Mammary epithelial cell (primary cell): ENCODE measurements around the gene BDP1.
"Not testable (repeated sequence)": the region's sequence is repeated elsewhere in the genome, so short reads cannot be mapped to it uniquely, and the experiment has no call there.

ENCODE experiments used
- EZH2 ChIP-seq: IDR thresholded peaks from 2 replicates; pipeline ENCODE4 v1.6.1; 2012; ENCODE audit warnings: low read length, inconsistent platforms, borderline replicate concordance
- TF ChIP-seq, protein P1 (sequence below), 2 donors: IDR thresholded peaks in 1 of 2; conservative IDR thresholded peaks in 1 of 2; 2 replicates each; pipeline ENCODE4 v1.5.1; 2011 to 2012; ENCODE audit warnings: inconsistent platforms in 2 of 2, low read length in 2 of 2, mild to moderate bottlenecking in 2 of 2, control low read depth in 1 of 2, low read depth in 1 of 2; ENCODE audit not compliant: insufficient read depth in 1 of 2; ENCODE audit errors: extremely low read depth in 1 of 2

GRCh38 chr5:71423896-71424295 lies 31.6 kb upstream of the BDP1 start:
- TF ChIP-seq, protein P1, sequence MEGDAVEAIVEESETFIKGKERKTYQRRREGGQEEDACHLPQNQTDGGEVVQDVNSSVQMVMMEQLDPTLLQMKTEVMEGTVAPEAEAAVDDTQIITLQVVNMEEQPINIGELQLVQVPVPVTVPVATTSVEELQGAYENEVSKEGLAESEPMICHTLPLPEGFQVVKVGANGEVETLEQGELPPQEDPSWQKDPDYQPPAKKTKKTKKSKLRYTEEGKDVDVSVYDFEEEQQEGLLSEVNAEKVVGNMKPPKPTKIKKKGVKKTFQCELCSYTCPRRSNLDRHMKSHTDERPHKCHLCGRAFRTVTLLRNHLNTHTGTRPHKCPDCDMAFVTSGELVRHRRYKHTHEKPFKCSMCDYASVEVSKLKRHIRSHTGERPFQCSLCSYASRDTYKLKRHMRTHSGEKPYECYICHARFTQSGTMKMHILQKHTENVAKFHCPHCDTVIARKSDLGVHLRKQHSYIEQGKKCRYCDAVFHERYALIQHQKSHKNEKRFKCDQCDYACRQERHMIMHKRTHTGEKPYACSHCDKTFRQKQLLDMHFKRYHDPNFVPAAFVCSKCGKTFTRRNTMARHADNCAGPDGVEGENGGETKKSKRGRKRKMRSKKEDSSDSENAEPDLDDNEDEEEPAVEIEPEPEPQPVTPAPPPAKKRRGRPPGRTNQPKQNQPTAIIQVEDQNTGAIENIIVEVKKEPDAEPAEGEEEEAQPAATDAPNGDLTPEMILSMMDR (conservative IDR thresholded peaks at IDR 0.05 in 1 of 2, IDR thresholded peaks at IDR 0.05 in 1 of 2; ENCODE audit: extremely low read depth in 1 of 2, insufficient read depth in 1 of 2, low read depth in 1 of 2, low read length in 2 of 2): not testable (repeated sequence)
- not testable (repeated sequence) for TF ChIP-seq EZH2
